WTC11 (cell line): ENCODE results near the gene PDLIM1. TPM values are rescaled to one million over a fixed set of nuclear protein-coding genes. Genes with fewer than 3 reads are reported as not detected.
A peak's percentile ranks its signal among the peaks of the same experiment; 100 is the strongest.

Experiments
- ATAC-seq: fragments of 200-7000 bp; cut with Tn5 transposase; 2 replicates; pipeline ENCODE4 v1.10.0; 2021; ENCODE audit warnings: mild to moderate bottlenecking, moderate library complexity
- CTCF ChIA-PET: fragments of 300-600 bp; sonication (Branson Sonifier 250); formaldehyde crosslinking; loops from one replicate; lab custom pipeline; 2021; ENCODE audit warnings: antibody characterized with exemption; lab: Charles Lee
- POLR2A ChIA-PET: fragments of 350-600 bp; sonication (Branson Sonifier 250); formaldehyde crosslinking; loops from one replicate; lab custom pipeline; 2021; ENCODE audit warnings: antibody characterized with exemption; lab: Charles Lee
- DNase-seq: peaks from one replicate; pipeline ENCODE4 v3.0.0; 2021; ENCODE audit warnings: low spot score
- H3K27ac Mint-ChIP-seq: 2 replicates; pipeline ENCODE4 v1.8.0; 2021; ENCODE audit warnings: mixed read lengths
- H3K27me3 Mint-ChIP-seq: 2 replicates; pipeline ENCODE4 v1.8.0; 2021; ENCODE audit warnings: low read depth, mild to moderate bottlenecking, moderate library complexity, mixed read lengths
- H3K36me3 Mint-ChIP-seq: 2 replicates; pipeline ENCODE4 v1.8.0; 2021; ENCODE audit warnings: mixed read lengths
- H3K4me1 Mint-ChIP-seq: 2 replicates; pipeline ENCODE4 v1.8.0; 2022; ENCODE audit warnings: mixed read lengths
- H3K4me3 Mint-ChIP-seq: 2 replicates; pipeline ENCODE4 v1.8.0; 2021; ENCODE audit warnings: mild to moderate bottlenecking, moderate library complexity, mixed read lengths
- H3K9me3 Mint-ChIP-seq: 2 replicates; pipeline ENCODE4 v1.8.0; 2021; ENCODE audit warnings: mixed read lengths
- AFF4 ChIP-seq: sonication (generic); formaldehyde crosslinking; IDR thresholded peaks from 2 replicates; pipeline ENCODE4 v1.8.1; 2023; ENCODE audit warnings: mild to moderate bottlenecking, missing genetic modification reagents, borderline replicate concordance
- CTCF ChIP-seq: fragments of 200-600 bp; IDR thresholded peaks from 2 replicates; pipeline ENCODE4 v1.8.0; 2022; ENCODE audit warnings: antibody characterized with exemption
- E2F4 ChIP-seq: sonication (generic); formaldehyde crosslinking; IDR thresholded peaks from 2 replicates; pipeline ENCODE4 v1.8.1; 2022; ENCODE audit warnings: low read depth, mild to moderate bottlenecking, moderate library complexity, missing genetic modification reagents, borderline replicate concordance
- EMX1 ChIP-seq: fragments of 250-450 bp; sonication (Bioruptor Pico); IDR thresholded peaks from 2 replicates; pipeline ENCODE4 v1.8.0; 2021; ENCODE audit warnings: mild to moderate bottlenecking
- ERG ChIP-seq: fragments of 250-450 bp; sonication (Bioruptor Pico); IDR thresholded peaks from 2 replicates; pipeline ENCODE4 v1.8.0; 2021; ENCODE audit warnings: mild to moderate bottlenecking
- FOXP1 ChIP-seq: sonication (generic); formaldehyde crosslinking; IDR thresholded peaks from 2 replicates; pipeline ENCODE4 v1.8.0; 2022; ENCODE audit warnings: missing genetic modification reagents, mild to moderate bottlenecking, moderate library complexity, borderline replicate concordance
- GABPB1 ChIP-seq: sonication (generic); formaldehyde crosslinking; IDR thresholded peaks from 2 replicates; pipeline ENCODE4 v1.8.1; 2023; ENCODE audit warnings: mild to moderate bottlenecking, missing genetic modification reagents
- HMGA2 ChIP-seq: fragments of 250-450 bp; sonication (Bioruptor Pico); IDR thresholded peaks from 2 replicates; pipeline ENCODE4 v1.4.0; 2021; ENCODE audit warnings: mild to moderate bottlenecking, moderate library complexity
- MXD4 ChIP-seq: fragments of 250-450 bp; sonication (Bioruptor Pico); IDR thresholded peaks from 2 replicates; pipeline ENCODE4 v1.8.0; 2021; ENCODE audit warnings: mild to moderate bottlenecking, moderate library complexity, borderline replicate concordance
- NFATC4 ChIP-seq: fragments of 250-450 bp; sonication (Bioruptor Pico); IDR thresholded peaks from 2 replicates; pipeline ENCODE4 v1.9.0; 2021; ENCODE audit warnings: mild to moderate bottlenecking
- NFYB ChIP-seq: sonication (generic); formaldehyde crosslinking; conservative IDR thresholded peaks from 2 replicates; pipeline ENCODE4 v1.8.0; 2022; ENCODE audit warnings: low read depth, missing genetic modification reagents
- SMAD3 ChIP-seq: sonication (generic); formaldehyde crosslinking; IDR thresholded peaks from 2 replicates; pipeline ENCODE4 v1.8.0; 2022; ENCODE audit warnings: missing genetic modification reagents, mild to moderate bottlenecking, borderline replicate concordance
- TEAD4 ChIP-seq: sonication (generic); formaldehyde crosslinking; IDR thresholded peaks from 2 replicates; pipeline ENCODE4 v1.8.0; 2022; ENCODE audit warnings: mild to moderate bottlenecking, missing genetic modification reagents
- ZBTB21 ChIP-seq: sonication (generic); formaldehyde crosslinking; IDR thresholded peaks from 2 replicates; pipeline ENCODE4 v1.8.1; 2023; ENCODE audit warnings: mild to moderate bottlenecking, missing genetic modification reagents, borderline replicate concordance
- ZBTB43 ChIP-seq: sonication (generic); formaldehyde crosslinking; IDR thresholded peaks from 2 replicates; pipeline ENCODE4 v1.8.1; 2023; ENCODE audit warnings: mild to moderate bottlenecking, missing genetic modification reagents
- ZMAT4 ChIP-seq: fragments of 250-450 bp; sonication (Bioruptor Pico); IDR thresholded peaks from 2 replicates; pipeline ENCODE4 v1.9.0; 2021; ENCODE audit warnings: mild to moderate bottlenecking
- ZNF138 ChIP-seq: sonication (generic); formaldehyde crosslinking; conservative IDR thresholded peaks from 2 replicates; pipeline ENCODE4 v1.8.1; 2022; ENCODE audit warnings: mild to moderate bottlenecking, moderate library complexity, missing genetic modification reagents
- ZNF232 ChIP-seq: sonication (generic); formaldehyde crosslinking; IDR thresholded peaks from 2 replicates; pipeline ENCODE4 v1.8.0; 2022; ENCODE audit warnings: mild to moderate bottlenecking, missing genetic modification reagents
- ZNF396 ChIP-seq: fragments of 250-450 bp; sonication (Bioruptor Pico); IDR thresholded peaks from 2 replicates; pipeline ENCODE4 v1.8.0; 2021; ENCODE audit warnings: mild to moderate bottlenecking, moderate library complexity, borderline replicate concordance
- total RNA-seq: library from RNA; stranded (reverse); gene quantifications from 3 replicates; pipeline ENCODE4 v1.2.3, GENCODE V29; 2021

PDLIM1 gene
- total RNA-seq, 1 experiment from 2014 or later: 223 TPM

GRCh38 chr10:95286707-95287106 lies 4.1 kb downstream of the PDLIM1 start:
- H3K4me1 Mint-ChIP-seq: peaks cover 66% of the 10 kb centered on the region
- no peak overlapping the region for H3K4me3 Mint-ChIP-seq
- H3K36me3 Mint-ChIP-seq: peaks cover 2% of the 10 kb centered on the region; the same call in 1 of the 2 replicates
- H3K27ac Mint-ChIP-seq: peak overlapping the region; percentile 11; the same call in 1 of the 2 replicates
- H3K27me3 Mint-ChIP-seq: peaks cover 6% of the 10 kb centered on the region
- no peak for ATAC-seq
- H3K9me3 Mint-ChIP-seq: no peaks in the 10 kb centered on the region
- POLR2A ChIA-PET: no interaction called here
- TF ChIP-seq ZMAT4 (CRISPR knock-in tag): no peak
- no peak for TF ChIP-seq EMX1 (CRISPR knock-in tag)
- no peak for TF ChIP-seq MXD4 (CRISPR knock-in tag)
- TF ChIP-seq ZNF396 (CRISPR knock-in tag): no peak
- TF ChIP-seq E2F4: no peak
- TF ChIP-seq NFATC4 (CRISPR knock-in tag): no peak
- TF ChIP-seq AFF4 (CRISPR knock-in tag): no peak
- no peak for TF ChIP-seq ZBTB43 (CRISPR knock-in tag)
- TF ChIP-seq ERG (CRISPR knock-in tag): no peak
- TF ChIP-seq ZNF232 (CRISPR knock-in tag): no peak
- no peak for TF ChIP-seq CTCF
- TF ChIP-seq SMAD3 (CRISPR knock-in tag): no peak
- no peak for TF ChIP-seq HMGA2
- no peak for TF ChIP-seq ZBTB21 (CRISPR knock-in tag)
- no peak for TF ChIP-seq NFYB (CRISPR knock-in tag)
- no peak for TF ChIP-seq GABPB1 (CRISPR knock-in tag)
- TF ChIP-seq ZNF138 (CRISPR knock-in tag): no peak
- TF ChIP-seq TEAD4 (CRISPR knock-in tag): no peak
- TF ChIP-seq FOXP1 (CRISPR knock-in tag): no peak
- TF ChIP-seq, all 79 proteins: peak for 0
- CTCF ChIA-PET: interaction anchor here (1.2 to 1.7 kb wide), 3 partner anchors 9 to 77 kb away, joined by 3 to 5 read pairs (median 4); no protein-coding TSS in a partner anchor
- no peak for DNase-seq
